HFFc6 (cell line): ENCODE data around the gene LRRC4B. TPM values are rescaled to one million over a fixed set of nuclear protein-coding genes. Genes with fewer than 3 reads are reported as not detected.
A peak's percentile ranks its signal among the peaks of the same experiment; 100 is the strongest.

ENCODE experiments used
- DNase-seq: peaks from one replicate; pipeline ENCODE4 v3.0.0-alpha.2; 2018
- H3K27ac Mint-ChIP-seq: 2 replicates; pipeline ENCODE4 v1.8.0; 2020; ENCODE audit warnings: mild to moderate bottlenecking, mixed read lengths
- H3K27me3 Mint-ChIP-seq: 2 replicates; pipeline ENCODE4 v1.8.0; 2021; ENCODE audit warnings: mild to moderate bottlenecking, moderate library complexity, mixed read lengths; ENCODE audit not compliant: insufficient read depth
- H3K36me3 Mint-ChIP-seq: 2 replicates; pipeline ENCODE4 v1.8.0; 2021; ENCODE audit warnings: low read depth, mixed read lengths
- H3K4me1 Mint-ChIP-seq: 2 replicates; pipeline ENCODE4 v1.8.0; 2020; ENCODE audit warnings: low read depth, mixed read lengths
- H3K4me3 Mint-ChIP-seq: 2 replicates; pipeline ENCODE4 v1.8.0; 2020; ENCODE audit warnings: mild to moderate bottlenecking, moderate library complexity, mixed read lengths
- H3K9me3 Mint-ChIP-seq: 2 replicates; pipeline ENCODE4 v1.8.0; 2020; ENCODE audit warnings: mild to moderate bottlenecking, mixed read lengths
- CTCF ChIP-seq: fragments of 200-600 bp; sonication (generic); IDR thresholded peaks from 2 replicates; pipeline ENCODE4 v1.5.0; 2021; ENCODE audit warnings: antibody characterized with exemption, mild to moderate bottlenecking
- total RNA-seq, 6 experiments: library from RNA; stranded (reverse); fragmentation: NEBNext Ultra II Directional; extraction: Animal tissue kit (Norgen Biotek cat#: 25700); gene quantifications; 2 replicates in 1 of 6; 3 replicates in 5 of 6; pipeline ENCODE4 v1.2.3, GENCODE V29; 2021

Gene LRRC4B
- total RNA-seq, 6 experiments from 2014 or later: 0.07 to 0.14 (median 0.08) TPM

GRCh38 chr19:50559636-50560035, 8.6 kb downstream of the LRRC4B start:
- Mint-ChIP-seq H3K27me3 (peaks cover 33% of the 10 kb centered on the region), H3K36me3 (no peaks in the 10 kb centered on the region)

GRCh38 chr19:50558449-50558848, 9.8 kb downstream of the LRRC4B start:
- Mint-ChIP-seq H3K9me3 (no peaks in the 10 kb centered on the region), H3K27me3 (peaks cover 29% of the 10 kb centered on the region), H3K4me1 (peaks cover 6% of the 10 kb centered on the region), H3K4me3 (no peak overlapping the region), H3K36me3 (no peaks in the 10 kb centered on the region), H3K27ac (no peak overlapping the region)
- no peak for DNase-seq
- TF ChIP-seq CTCF: no peak

More at GRCh38 chr19:50559636-50560035, 8.6 kb downstream of the LRRC4B start:
- Mint-ChIP-seq H3K27ac (no peak overlapping the region), H3K4me3 (no peak overlapping the region), H3K9me3 (no peaks in the 10 kb centered on the region), H3K4me1 (peaks cover 6% of the 10 kb centered on the region)
- no peak for TF ChIP-seq CTCF
- DNase-seq: no peak

GRCh38 chr19:50558039-50558438, 10.2 kb downstream of the LRRC4B start:
- no peak overlapping the region for H3K27ac Mint-ChIP-seq
- peaks cover 33% of the 10 kb centered on the region for H3K27me3 Mint-ChIP-seq
- H3K9me3 Mint-ChIP-seq: no peaks in the 10 kb centered on the region
- H3K36me3 Mint-ChIP-seq: no peaks in the 10 kb centered on the region
- peaks cover 6% of the 10 kb centered on the region for H3K4me1 Mint-ChIP-seq
- H3K4me3 Mint-ChIP-seq: no peak overlapping the region
- no peak for TF ChIP-seq CTCF
- no peak for DNase-seq

DNA sequence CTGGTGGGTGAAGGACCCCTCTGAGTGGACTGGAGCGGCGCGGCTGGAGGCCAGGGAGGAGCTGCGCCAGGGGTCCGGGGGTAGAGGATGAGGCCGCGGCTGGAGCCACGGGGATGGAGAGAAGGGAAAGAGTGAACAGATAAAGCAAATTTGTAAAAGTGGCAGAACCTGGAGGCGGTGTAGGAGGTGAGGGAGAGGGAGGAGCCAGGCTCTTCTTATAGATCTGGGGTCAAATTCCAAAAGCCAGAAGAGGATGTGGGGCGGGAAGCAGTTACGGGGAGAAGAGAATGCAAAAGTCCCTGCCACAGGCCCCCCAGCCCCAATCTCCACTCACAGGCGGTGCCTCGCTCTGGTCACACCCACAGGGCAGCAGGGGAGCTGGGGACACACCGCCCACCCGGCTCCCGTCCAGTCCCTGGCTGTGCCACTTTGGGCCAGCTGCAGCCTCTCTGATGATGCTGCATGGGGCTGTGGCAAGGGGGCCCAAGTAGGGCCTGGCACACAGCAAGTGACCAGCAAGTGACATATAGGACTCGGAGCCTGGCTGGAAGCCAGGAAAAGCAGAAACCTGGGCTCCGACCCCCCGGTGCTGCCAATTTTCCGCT, 11.1 kb downstream of the LRRC4B start:
- no peak for TF ChIP-seq CTCF
- Mint-ChIP-seq H3K36me3 (no peaks in the 10 kb centered on the region), H3K27me3 (peaks cover 41% of the 10 kb centered on the region), H3K4me1 (peaks cover 6% of the 10 kb centered on the region), H3K9me3 (no peaks in the 10 kb centered on the region), H3K27ac (no peak overlapping the region), H3K4me3 (no peak overlapping the region)
- DNase-seq: no peak

DNA sequence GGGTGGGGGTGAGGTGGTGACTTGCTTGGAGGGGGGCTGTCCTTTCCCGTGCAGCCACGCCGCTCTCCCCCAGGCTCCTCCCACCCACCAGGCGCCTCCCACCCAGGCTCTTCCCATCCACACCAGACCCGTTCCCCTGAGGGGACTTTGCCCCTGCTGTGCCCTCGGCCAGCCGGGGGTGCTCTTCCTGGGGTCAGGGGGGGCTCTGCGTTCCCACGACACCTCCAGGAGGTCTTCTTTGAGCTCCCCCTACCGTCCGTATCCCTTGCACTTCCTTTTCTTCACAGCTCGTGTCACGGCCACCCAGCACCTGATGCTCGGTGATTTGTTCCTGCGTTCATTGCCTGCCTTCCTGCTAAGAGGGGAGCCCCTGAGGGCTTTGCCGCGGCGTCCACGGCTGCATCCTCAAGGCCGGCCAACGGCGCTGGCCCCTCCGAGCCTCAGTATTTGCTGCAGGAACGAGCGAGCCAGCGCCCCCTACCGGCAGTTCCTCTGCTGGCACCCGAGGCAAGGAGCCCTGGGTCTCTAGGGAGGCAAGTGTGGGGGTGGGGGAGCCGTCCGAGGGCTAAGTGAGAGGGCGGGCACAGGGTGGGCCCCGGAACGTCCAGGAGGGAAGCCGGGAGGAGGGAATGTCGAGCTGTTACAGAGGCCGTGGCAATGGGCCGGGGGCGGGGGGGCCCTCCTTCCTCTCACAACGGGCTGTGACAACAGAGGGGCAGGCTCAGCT, 11.8 kb downstream of the LRRC4B start:
- H3K36me3 Mint-ChIP-seq: no peaks in the 10 kb centered on the region
- H3K4me3 Mint-ChIP-seq: peak overlapping the region; percentile 91
- H3K27me3 Mint-ChIP-seq: peaks cover 41% of the 10 kb centered on the region
- DNase-seq: peak; percentile 55
- no peak overlapping the region for H3K27ac Mint-ChIP-seq
- peaks cover 6% of the 10 kb centered on the region for H3K4me1 Mint-ChIP-seq
- H3K9me3 Mint-ChIP-seq: no peaks in the 10 kb centered on the region
- peak; percentile 92 for TF ChIP-seq CTCF
